ENCODE measurements around the gene GULP1.
"Not testable (repeated sequence)": the region's sequence is repeated elsewhere in the genome, so short reads cannot be mapped to it uniquely, and the experiment has no call there.

Gene GULP1

DNA sequence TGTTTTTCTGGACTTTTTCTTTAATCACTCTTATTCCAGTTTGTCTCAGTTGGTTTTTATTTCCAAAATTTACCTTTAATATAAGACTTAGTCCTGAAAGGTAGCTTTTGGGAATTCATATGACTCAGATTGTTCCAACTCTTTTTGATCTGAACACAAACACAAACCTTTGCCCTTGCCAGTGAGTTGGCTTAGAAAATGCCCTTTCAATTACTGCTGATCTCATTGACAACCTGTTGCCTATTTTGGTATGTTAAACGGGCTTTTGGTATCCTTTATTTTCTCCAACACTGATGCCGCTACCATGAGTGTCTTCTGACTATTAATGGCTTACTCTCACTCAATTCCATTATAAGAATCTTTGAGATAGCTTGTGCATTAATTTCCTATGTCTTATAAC, 143.4 kb downstream of the GULP1 start:
- DNase-seq: no peak

DNA sequence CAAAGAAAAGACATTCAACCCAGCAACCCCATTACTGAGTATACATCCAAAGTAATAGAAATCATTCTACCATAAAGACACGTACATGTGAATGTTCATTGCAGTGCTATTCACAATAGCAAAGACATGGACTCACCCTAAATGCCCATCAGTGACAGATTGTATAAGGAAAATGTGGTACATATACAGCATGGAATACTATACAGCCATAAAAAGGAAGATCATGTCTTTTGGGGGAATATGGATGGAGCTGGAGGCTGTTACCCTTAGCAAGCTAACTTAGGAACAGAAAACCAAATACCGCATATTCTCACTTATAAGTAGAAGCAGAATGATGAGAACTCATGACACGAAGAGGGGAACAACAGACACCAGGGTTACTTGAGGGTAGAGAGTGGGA, 145.9 kb downstream of the GULP1 start:
- no peak for DNase-seq

- DNase-seq: no peak
Observed at GRCh38 chr2:188439986-188440385, 148.3 kb downstream of the GULP1 start.

DNA sequence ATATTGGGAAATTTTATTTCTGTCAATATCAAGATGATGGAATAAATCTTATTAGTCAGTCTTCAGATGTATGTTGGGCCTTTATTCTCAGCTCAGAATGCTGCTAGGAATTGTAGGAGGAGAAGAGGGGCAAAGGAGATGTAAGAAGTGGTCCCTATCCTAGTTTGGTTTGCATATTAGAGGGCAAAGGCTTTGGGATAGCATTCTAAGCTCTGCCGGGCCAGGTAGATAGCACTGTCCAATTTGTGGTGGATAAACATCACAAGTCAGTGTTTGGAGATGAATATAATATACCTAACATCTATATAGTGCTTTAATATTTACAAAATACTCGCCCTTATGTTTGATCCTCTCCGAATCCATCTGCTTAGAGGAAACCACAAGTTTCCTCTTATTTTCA, 149.2 kb downstream of the GULP1 start:
- DNase-seq: no peak

DNA sequence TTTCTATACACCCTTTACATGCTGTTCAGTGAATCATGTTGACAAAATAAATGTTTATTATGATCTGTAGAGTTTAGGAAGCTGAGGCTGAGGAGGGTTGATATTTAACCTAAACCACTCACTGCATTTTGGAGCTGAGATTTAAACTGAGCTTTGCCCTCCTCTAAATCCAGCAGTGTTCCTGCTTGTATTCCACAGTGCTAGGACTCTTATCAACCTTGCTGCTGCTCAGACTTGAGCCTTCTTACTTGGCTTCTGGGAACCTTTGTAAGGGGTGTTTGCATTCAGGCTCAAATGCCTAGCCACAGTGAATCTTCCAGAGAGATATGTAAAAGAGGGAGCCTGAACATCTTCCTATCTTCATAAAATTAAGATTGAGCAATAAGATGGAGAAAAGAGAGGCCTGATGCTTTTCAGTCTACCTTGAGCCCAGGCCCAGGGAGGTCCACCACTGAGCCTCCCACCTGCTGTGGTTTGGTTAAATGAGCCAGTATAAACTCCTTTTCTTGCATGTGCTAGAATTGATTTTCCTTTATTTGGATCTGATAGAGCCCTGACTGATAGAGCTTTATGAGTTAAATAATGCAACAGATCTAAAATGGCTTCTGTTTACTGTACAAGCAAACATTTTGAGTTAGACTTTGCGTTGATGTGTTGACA, 149.7 kb downstream of the GULP1 start:
- no peak for DNase-seq

- no peak for DNase-seq
Observed at GRCh38 chr2:188443207-188443606, 151.5 kb downstream of the GULP1 start.

- DNase-seq: no peak
Observed at GRCh38 chr2:188444106-188444835, 152.6 kb downstream of the GULP1 start.

GRCh38 chr2:188449561-188449960, 157.9 kb downstream of the GULP1 start:
- no peak for DNase-seq

- DNase-seq: peak in 1 of 3 experiments; percentile 11
Observed at GRCh38 chr2:188449971-188450370, 158.3 kb downstream of the GULP1 start.

GRCh38 chr2:188450732-188451483, 159.2 kb downstream of the GULP1 start:
- DNase-seq: no peak

- DNase-seq: no peak
Observed at GRCh38 chr2:188452084-188452483, 160.4 kb downstream of the GULP1 start.

- DNase-seq: no peak
Observed at GRCh38 chr2:188456114-188456909, 164.6 kb downstream of the GULP1 start.

DNA sequence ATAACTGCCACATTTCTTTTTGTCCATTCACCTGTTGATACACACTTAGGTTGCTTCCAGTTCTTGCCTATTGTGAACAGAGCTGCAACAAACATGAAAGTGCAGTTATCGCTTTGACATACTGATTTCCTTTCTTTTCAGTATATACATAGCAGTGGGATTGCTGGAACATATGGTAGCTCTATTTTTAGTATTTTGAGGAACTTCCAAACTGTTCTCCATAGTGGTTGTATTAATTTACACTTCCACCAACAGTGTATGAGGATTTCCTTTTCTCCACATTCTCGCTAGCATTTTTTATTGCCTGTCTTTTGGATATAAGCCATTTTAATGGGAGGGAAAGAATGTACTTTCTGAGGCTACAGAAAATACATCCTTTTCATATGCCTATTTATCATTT, 167.4 kb downstream of the GULP1 start:
- no peak for DNase-seq

DNA sequence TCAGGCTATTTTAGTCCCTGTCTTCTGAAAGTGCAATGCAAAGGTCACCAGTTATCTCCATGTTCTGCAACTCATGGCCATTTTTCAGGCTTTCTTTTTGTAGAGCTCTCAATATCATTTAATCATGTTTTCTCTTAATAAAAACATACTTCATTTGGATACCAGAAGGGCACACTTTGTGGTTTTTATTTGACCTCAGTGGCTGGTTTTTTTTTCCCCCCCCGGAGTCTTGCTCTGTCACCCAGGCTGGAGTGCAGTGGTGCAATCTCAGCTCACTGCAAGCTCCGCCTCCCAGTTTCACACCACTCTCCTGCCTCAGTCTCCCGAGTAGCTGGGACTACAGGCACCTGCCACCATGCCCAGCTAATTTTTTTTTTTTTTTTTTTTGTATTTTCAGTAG, 174.4 kb downstream of the GULP1 start:
- not testable (repeated sequence) for DNase-seq

GRCh38 chr2:188466761-188467160, 175.1 kb downstream of the GULP1 start:
- DNase-seq: no peak

DNA sequence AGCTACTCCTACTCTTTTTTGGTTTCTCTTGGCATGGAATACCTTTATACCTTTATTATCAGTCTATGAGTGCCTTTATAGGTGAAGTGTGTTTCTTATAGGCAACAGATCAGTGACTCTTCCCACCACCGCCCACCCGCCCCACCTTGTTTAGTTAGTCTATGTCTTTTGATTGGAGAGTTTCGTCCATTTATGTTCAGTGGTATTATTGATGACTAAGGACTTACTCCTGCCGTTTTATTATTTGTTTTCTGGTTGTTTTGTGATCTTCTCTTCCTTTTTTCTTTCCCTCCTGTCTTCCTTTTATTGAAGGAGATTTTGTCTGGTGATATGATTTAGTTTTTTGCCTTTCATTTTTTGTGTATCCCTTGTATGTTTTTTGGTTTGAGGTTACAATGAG, 179.5 kb downstream of the GULP1 start:
- no peak for DNase-seq

GRCh38 chr2:188473306-188473705, 181.6 kb downstream of the GULP1 start:
- no peak for DNase-seq

- DNase-seq: no peak
Observed at GRCh38 chr2:188474316-188474715, 182.6 kb downstream of the GULP1 start.

- peak in 1 of 3 experiments; percentile 41 for DNase-seq
Observed at GRCh38 chr2:188475945-188476344, 184.3 kb downstream of the GULP1 start.

DNA sequence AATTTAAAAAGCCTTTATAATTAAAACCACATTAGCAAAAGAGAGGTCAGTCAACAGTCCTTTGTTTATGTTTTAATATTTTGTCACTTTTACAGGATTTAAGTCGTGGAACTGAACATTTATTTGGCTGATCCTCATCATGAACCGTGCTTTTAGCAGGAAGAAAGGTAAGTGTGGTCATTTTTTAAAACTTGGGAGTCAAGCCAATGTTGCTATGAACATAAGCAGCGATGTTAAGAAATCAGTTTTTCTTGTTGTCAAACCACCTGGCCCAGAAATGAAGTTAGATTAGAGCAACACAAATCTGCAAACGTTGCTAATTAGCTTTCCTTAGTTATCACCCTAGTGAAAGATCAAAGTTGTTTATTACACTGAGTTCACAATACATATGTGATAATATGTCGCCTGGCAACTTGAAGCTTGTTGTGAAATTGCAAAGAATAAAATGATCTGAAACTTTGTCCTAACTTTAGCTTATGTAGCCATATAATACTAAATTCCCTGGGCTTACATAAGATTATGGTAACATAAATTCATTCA, 186.0 kb downstream of the GULP1 start:
- DNase-seq: no peak

DNA sequence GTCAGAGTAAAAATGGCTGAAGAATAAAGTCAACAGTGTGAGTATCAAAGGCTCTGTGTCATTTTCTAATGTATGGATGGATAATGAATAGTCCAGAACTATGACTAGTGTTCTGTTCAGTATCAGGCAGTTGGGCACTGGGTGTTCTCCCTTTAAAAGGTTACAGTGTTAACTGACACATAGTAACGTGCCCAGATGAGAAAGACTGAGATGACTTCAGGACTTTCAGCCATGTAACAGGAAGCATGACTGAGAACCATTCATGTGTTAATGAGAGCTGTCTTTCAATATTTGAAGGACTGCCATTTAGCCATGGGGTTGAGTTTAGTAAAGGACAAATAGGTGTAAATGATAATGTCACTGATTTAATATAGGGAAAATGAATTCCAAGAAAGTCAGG, 187.1 kb downstream of the GULP1 start:
- DNase-seq: no peak

GRCh38 chr2:188481474-188481873, 189.8 kb downstream of the GULP1 start:
- no peak for DNase-seq

DNA sequence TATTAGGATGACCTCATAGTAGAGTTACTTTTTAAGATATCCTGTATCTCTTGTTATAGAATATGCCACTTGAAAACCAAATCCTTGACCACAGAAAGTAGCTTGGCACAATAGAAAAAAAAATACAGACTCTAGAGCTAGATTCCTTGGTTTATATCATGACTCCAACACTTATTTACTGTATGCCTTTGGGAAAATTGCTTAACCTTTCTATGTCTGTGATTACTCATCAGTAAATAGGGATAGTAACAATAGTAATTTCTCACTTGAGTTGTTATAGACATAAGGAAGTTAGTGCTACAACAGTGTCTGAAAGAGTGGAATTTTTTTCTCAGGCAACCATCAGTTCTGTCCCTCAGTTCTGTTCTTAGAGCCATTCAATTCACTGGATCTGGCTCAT, 193.8 kb downstream of the GULP1 start:
- no peak for DNase-seq
